Coronary artery (tissue), 2 donors: ENCODE results near the gene CEP131.
"Not testable (repeated sequence)": the region's sequence is repeated elsewhere in the genome, so short reads cannot be mapped to it uniquely, and the experiment has no call there.

Source experiments
- DNase-seq: peaks from one replicate; pipeline ENCODE4 v3.0.0-alpha.2; 2017; ENCODE audit warnings: low spot score
- H3K27ac ChIP-seq, 2 donors: fragments of 200-600 bp; sonication (generic); one replicate each; pipeline ENCODE4 v1.5.1; 2016 to 2019
- H3K4me3 ChIP-seq: fragments of 200-600 bp; sonication (generic); 2 replicates; pipeline ENCODE4 v1.5.1; 2016; ENCODE audit warnings: mild to moderate bottlenecking, moderate library complexity
- TF ChIP-seq, protein P1 (sequence below): fragments of 200-600 bp; sonication (generic); IDR thresholded peaks from one replicate; pipeline ENCODE4 v1.5.1; 2019; ENCODE audit warnings: antibody characterized with exemption

CEP131 gene

DNA sequence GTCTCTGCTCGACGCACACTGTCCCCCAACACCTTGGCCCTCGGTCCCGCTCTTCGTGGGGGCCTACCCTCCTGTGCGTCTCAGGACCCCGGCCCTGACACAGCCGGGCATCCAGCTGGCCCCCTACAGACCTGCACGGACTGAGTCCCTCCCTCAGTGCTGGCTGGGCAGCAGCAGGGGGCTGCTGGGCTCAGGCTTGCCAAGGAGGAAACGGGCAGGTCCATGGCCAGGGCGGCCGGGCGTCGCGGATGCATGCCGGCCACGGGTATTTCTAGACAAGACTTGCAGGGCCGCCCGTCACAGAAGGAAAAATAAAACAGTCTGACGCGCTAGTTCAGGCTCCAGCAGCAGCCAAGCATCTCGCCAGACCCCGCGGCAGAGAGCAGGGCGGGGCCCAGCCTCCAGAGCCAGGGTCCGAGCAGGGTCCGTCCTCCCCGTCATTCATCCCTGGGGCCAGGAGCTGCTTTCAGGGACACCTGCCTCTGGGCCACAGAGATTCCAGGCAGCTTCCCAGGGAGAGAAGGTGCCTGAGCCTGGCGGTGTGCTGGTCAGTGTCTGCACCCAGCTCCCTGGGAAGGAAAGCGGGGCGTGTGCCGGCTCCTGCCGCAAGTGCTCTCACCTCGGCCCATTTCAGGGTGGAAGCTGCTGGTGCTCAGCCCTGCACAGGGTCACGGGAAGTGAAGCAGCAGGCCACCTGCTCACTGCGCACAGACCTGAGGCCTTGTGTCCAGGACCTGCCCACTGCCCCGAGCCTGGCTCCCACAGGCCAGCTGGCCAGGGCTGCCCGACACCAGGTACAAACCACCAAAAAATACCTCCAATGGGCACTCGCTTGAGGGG is 64.7 kb downstream of the CEP131 start:
- Histone ChIP-seq H3K27ac (no peak overlapping the region), H3K4me3 (no peak overlapping the region)
- no peak for DNase-seq
- TF ChIP-seq, protein P1, sequence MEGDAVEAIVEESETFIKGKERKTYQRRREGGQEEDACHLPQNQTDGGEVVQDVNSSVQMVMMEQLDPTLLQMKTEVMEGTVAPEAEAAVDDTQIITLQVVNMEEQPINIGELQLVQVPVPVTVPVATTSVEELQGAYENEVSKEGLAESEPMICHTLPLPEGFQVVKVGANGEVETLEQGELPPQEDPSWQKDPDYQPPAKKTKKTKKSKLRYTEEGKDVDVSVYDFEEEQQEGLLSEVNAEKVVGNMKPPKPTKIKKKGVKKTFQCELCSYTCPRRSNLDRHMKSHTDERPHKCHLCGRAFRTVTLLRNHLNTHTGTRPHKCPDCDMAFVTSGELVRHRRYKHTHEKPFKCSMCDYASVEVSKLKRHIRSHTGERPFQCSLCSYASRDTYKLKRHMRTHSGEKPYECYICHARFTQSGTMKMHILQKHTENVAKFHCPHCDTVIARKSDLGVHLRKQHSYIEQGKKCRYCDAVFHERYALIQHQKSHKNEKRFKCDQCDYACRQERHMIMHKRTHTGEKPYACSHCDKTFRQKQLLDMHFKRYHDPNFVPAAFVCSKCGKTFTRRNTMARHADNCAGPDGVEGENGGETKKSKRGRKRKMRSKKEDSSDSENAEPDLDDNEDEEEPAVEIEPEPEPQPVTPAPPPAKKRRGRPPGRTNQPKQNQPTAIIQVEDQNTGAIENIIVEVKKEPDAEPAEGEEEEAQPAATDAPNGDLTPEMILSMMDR = no peak

DNA sequence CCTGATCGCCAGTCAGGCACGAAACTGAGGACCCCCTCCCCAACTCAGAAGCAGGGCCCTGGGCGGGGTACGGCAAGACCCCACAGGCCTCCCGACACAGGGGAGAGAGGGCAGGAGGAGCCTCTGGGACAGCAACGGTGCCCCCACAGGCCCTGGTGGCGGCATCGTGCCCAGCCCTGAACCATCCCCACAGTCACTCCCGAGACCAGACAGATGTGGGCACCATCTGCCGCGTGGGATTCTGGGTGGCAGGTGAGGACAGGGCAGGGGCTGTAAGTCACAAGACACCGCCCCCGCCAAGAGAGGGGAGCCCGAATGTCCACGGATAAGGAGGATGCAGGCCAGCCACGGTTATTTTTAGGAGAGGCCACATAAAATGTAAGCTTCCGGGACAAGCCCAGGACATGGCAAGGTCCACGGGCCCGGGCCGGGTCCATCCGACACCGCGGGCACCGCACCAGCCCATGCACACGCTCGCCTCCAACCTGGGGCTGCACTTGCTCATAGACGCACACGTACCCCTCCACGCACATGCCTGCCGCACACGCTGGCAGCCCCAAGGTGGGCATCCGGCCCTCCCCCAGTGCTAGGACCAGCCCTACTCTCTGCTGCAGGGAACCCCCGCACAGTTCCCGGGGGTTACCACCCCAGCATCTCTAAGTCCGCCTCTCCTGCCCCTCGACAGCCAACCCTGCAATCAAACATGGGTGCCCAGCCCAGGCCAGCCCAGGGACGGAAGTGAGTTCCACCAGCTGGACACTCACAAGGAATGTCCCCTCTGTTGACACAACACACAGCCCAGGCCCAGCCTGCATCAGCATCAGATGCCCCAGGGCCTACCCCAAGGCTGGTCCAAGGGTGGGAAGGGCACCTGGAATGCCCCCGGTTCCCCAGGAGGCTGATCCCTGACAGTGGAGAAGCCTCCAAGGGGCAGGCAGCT is 65.6 kb downstream of the CEP131 start:
- Histone ChIP-seq H3K27ac (no peak overlapping the region), H3K4me3 (no peak overlapping the region)
- no peak for DNase-seq
- TF ChIP-seq, protein P1 = no peak

DNA sequence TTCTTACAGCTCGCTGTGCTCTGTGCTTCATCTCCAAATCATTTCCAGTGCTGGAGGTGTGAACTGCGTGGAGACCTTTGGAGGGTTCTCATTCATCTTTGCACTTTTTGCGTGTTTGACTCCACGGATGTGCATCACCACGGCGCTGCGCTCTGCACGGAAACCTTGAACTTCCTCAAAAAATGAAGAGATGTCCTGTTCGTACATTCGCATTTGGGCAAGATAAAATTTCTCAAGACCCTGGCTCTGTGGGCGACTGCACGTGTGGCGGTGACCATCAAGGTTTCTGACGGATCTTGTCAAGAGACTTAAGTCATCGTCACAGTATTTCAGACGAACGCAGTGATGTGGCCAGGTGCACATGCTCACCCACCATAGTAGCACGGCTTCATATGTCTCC is 67.8 kb downstream of the CEP131 start:
- TF ChIP-seq, protein P1 = no peak
- Histone ChIP-seq H3K4me3 (no peak overlapping the region), H3K27ac (no peak overlapping the region)
- DNase-seq = no peak

DNA sequence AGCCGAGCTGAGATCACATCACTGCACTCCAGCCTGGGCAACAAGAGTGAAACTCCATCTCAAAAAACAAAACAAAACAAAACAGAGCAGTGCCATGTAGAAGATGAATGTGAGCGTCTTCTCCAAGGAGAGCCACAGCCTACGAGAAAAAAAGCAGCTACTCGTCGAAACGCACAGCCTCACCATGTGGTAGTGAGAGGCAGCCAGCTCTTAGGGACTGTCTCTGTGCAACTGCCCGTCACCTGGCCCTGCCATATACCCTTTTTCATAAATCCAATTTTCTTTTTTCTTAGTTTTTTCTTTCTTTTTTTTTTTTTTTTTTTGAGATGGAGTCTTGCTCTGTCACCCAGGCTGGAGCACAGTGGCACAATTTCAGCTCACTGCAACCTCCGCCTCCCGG is 68.7 kb downstream of the CEP131 start:
- not testable (repeated sequence) for DNase-seq, H3K27ac ChIP-seq

DNA sequence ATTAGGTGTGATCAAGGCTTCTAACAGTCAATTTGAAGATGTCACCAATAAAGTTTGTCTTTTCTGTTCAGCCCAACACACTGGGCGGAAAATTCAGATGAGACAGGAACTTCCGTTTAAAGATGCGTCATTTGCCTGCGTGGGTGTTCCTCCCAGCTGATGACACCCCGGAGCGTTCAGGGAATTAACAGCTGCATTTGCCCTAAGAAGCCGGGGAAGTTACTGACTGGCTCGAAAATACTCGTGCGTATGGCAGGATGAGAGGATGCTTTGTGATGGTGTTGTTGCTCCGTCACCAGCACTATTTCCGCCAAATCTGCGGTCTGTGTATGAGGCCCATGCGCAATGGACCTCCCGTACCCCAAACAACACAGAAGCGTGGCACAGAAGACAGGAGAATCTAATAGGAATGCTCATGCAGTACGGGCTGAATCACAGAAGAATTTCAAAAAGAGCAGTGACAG is 69.4 kb downstream of the CEP131 start:
- H3K4me3 ChIP-seq = no peak overlapping the region
- DNase-seq = no peak
- TF ChIP-seq, protein P1 = no peak
- no peak overlapping the region for H3K27ac ChIP-seq

More for the DNA sequence above, 68.7 kb downstream of the CEP131 start:
- H3K4me3 ChIP-seq = not testable (repeated sequence)

DNA sequence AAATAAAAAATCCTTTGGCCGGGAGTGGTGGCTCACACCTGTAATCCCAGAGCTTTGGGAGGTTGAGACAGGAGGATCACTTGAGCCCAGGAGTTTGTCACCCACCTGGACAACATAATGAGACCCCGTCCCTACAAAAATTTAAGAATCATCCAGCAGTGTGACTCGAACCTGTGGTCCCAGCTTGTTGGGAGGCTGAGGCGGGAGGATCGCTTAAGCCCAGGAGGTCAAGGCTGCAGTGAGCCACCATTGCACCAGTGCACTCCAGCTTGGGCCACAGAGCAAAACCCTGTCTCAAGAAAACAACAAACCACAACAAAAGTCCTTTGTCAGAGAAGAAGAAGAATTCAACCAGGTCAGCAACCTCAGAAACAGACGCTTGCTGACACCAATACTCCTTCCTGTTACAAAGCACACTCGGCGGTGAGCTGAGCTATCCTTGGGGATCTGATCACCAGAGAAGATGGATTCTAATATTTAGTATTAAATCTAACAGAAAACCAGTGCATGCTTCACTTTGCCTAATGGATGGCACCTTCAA is 70.4 kb downstream of the CEP131 start:
- no peak overlapping the region for H3K4me3 ChIP-seq
- DNase-seq = no peak
- TF ChIP-seq, protein P1 = no peak
- H3K27ac ChIP-seq = no peak overlapping the region

DNA sequence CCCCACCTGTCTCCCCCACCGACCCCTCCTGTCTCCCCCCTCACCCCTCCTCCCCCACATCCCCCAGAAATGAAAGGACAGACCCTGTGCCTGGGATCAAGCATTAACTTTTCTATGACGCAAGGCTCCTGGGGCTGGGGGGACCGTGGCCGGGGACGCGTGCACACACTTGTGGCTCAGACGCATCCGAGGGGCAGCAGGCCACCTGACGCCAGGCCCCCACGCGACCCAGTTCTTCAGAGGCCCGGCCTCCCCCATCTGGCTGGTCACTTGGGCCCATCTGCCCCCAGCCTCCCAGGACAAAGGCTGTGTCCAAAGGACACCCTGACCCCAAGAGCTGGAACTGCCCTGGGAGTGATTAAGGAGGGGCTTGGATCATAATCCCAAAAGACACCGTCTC is 71.5 kb downstream of the CEP131 start:
- Histone ChIP-seq H3K27ac (peak overlapping the region in 1 of 2 donors; percentile 11), H3K4me3 (no peak overlapping the region)
- TF ChIP-seq, protein P1 = no peak
- DNase-seq = no peak
